Gastroesophageal sphincter (tissue), 4 donors: ENCODE results near the gene ATP5IF1. TPM values are rescaled to one million over a fixed set of nuclear protein-coding genes. Genes with fewer than 3 reads are reported as not detected.

Source experiments
- ATAC-seq: fragments of 150-250 bp; one replicate; pipeline ENCODE4 v1.9.1; 2016; ENCODE audit warnings: mild to moderate bottlenecking, moderate library complexity
- H3K27ac ChIP-seq, 4 donors: fragments of 200-600 bp; sonication (generic) in 3 of 4; 1 replicate in 3 of 4; 2 replicates in 1 of 4; pipeline ENCODE4 v1.5.1; 2016 to 2019
- H3K27me3 ChIP-seq: fragments of 200-600 bp; sonication (generic); one replicate; pipeline ENCODE4 v1.5.1; 2019
- H3K36me3 ChIP-seq, 2 donors: fragments of 200-600 bp; sonication (generic); one replicate each; pipeline ENCODE4 v1.5.1; 2019; ENCODE audit warnings: control low read depth in 1 of 2
- H3K4me1 ChIP-seq, 3 donors: fragments of 200-600 bp; sonication (generic); 1 replicate in 2 of 3; 2 replicates in 1 of 3; pipeline ENCODE4 v1.5.1; 2016 to 2019; ENCODE audit warnings: control low read depth in 2 of 3
- H3K4me3 ChIP-seq, 2 donors: fragments of 200-600 bp; sonication (generic); one replicate each; pipeline ENCODE4 v1.5.1; 2019; ENCODE audit warnings: mild to moderate bottlenecking in 1 of 2, moderate library complexity in 1 of 2
- H3K9me3 ChIP-seq, 3 donors: fragments of 200-600 bp; sonication (generic); one replicate each; pipeline ENCODE4 v1.5.1; 2017 to 2019; ENCODE audit warnings: control low read depth in 2 of 3
- EP300 ChIP-seq: sonication (generic); formaldehyde crosslinking; IDR thresholded peaks from one replicate; pipeline ENCODE4 v1.6.1; 2017; ENCODE audit warnings: antibody characterized with exemption, mild to moderate bottlenecking
- POLR2A ChIP-seq, 2 donors: fragments of 450-650 bp; IDR thresholded peaks; one replicate each; pipeline ENCODE4 v1.6.1; 2017; ENCODE audit warnings: antibody characterized with exemption in 2 of 2, mild to moderate bottlenecking in 2 of 2, moderate library complexity in 1 of 2
- POLR2AphosphoS5 ChIP-seq: sonication (generic); formaldehyde crosslinking; IDR thresholded peaks from one replicate; pipeline ENCODE4 v1.6.1; 2017; ENCODE audit warnings: antibody characterized with exemption
- WGBS, 2 donors: methylation state at CpG; one replicate each; pipeline ENCODE4 v1.1.5; 2018; ENCODE audit warnings: low coverage in 1 of 2; 5-methylcytosine and 5-hydroxymethylcytosine counted together
- total RNA-seq, 4 donors: library from RNA; depleted of rRNA; stranded (reverse); fragments of >200 nt; gene quantifications; one replicate each; pipeline ENCODE4 v1.1.0, GENCODE V29; 2016
- TF ChIP-seq, protein P1 (sequence below), 4 experiments: fragments of 200-600 bp in 2 of 4; fragments of 450-650 bp in 2 of 4; sonication (generic) in 1 of 4; IDR thresholded peaks; one replicate each; pipeline ENCODE4 v1.5.1; 2017 to 2019; ENCODE audit warnings: antibody characterized with exemption in 4 of 4, mild to moderate bottlenecking in 2 of 4, moderate library complexity in 2 of 4

The ATP5IF1 gene
- total RNA-seq, 4 donors from 2014 or later, result 125 to 266 (median 157) TPM

DNA sequence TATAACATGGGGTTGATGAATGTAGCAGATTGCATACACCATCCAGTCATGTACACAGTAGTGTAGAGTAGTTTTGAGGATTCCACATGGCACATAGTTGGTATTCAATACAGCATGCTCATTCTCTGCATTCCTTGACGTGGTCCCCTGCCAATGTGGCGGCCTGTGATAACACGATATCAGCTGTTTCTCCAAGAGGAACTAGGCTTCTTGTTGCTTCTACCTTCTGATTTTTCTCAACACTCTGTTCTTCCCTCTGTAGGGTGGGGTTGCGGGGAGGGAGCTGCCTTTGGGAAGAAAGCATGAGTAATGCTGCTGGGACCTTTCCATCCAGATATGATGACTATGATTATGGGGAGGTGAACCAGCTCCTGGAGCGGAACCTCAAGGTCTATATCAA is 42.8 kb downstream of the ATP5IF1 start:
- no peaks in the 10 kb centered on the region for H3K9me3 ChIP-seq
- H3K4me3 ChIP-seq, result no peak overlapping the region
- H3K36me3 ChIP-seq, result peaks cover 0 to 93% of the 10 kb centered on the region in 2 donors
- 89 to 100% methylated on average over 1 to 3 of the region's 5 CpGs for WGBS, 2 donors
- no peaks in the 10 kb centered on the region for H3K4me1 ChIP-seq
- no peak for ATAC-seq
- H3K27me3 ChIP-seq, result no peaks in the 10 kb centered on the region
- H3K27ac ChIP-seq, result no peak overlapping the region
- TF ChIP-seq, protein P1, sequence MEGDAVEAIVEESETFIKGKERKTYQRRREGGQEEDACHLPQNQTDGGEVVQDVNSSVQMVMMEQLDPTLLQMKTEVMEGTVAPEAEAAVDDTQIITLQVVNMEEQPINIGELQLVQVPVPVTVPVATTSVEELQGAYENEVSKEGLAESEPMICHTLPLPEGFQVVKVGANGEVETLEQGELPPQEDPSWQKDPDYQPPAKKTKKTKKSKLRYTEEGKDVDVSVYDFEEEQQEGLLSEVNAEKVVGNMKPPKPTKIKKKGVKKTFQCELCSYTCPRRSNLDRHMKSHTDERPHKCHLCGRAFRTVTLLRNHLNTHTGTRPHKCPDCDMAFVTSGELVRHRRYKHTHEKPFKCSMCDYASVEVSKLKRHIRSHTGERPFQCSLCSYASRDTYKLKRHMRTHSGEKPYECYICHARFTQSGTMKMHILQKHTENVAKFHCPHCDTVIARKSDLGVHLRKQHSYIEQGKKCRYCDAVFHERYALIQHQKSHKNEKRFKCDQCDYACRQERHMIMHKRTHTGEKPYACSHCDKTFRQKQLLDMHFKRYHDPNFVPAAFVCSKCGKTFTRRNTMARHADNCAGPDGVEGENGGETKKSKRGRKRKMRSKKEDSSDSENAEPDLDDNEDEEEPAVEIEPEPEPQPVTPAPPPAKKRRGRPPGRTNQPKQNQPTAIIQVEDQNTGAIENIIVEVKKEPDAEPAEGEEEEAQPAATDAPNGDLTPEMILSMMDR (IDR thresholded peaks at IDR 0.05), result no peak
- TF ChIP-seq EP300 (no peak), POLR2AphosphoS5 (no peak), POLR2A (IDR thresholded peaks at IDR 0.05) (no peak)

GRCh38 chr1:28279721-28280120 is 43.8 kb downstream of the ATP5IF1 start:
- H3K9me3 ChIP-seq, result no peaks in the 10 kb centered on the region
- no peaks in the 10 kb centered on the region for H3K27me3 ChIP-seq
- H3K4me3 ChIP-seq, result no peak overlapping the region
- 94% methylated on average over 7 of the region's 7 CpGs; no CpG with 5 or more reads in 1 of the 2 donors for WGBS, 2 donors
- no peak for ATAC-seq
- no peaks in the 10 kb centered on the region for H3K4me1 ChIP-seq
- TF ChIP-seq EP300 (no peak), POLR2A (IDR thresholded peaks at IDR 0.05) (no peak), POLR2AphosphoS5 (no peak)
- TF ChIP-seq, protein P1 (IDR thresholded peaks at IDR 0.05), result no peak
- H3K27ac ChIP-seq, result no peak overlapping the region
- H3K36me3 ChIP-seq, result peaks cover 0 to 84% of the 10 kb centered on the region in 2 donors

DNA sequence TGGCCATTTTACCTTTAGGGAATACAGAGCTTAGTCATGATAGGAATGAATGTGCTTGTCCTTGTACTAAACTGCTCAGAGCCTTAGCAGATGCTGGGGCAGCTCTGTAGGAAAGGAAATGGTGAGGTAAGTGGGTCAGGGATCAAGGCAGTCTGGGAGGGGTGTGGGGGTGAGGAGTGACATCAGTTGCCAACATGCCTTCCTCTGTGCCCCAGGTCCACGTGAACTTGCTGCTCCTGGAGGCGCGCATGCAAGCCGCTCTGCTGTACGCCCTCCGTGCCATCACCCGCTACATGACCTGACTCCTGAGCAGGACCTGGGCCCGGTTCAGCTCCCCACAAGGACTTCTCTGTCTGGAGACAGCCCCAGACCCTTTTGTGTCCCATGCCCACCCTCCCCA is 44.6 kb downstream of the ATP5IF1 start:
- Histone ChIP-seq H3K27me3 (no peaks in the 10 kb centered on the region), H3K4me1 (no peaks in the 10 kb centered on the region), H3K4me3 (no peak overlapping the region), H3K9me3 (no peaks in the 10 kb centered on the region), H3K27ac (peak overlapping the region in 2 of 4 donors; percentile 0 to 17), H3K36me3 (peaks cover 0 to 76% of the 10 kb centered on the region in 2 donors)
- 91% methylated on average over 7 of the region's 8 CpGs; no CpG with 5 or more reads in 1 of the 2 donors for WGBS, 2 donors
- TF ChIP-seq POLR2AphosphoS5, result no peak
- TF ChIP-seq, protein P1 (IDR thresholded peaks at IDR 0.05), result no peak
- no peak for TF ChIP-seq POLR2A (IDR thresholded peaks at IDR 0.05)
- TF ChIP-seq EP300, result no peak
- peak; percentile 37 for ATAC-seq

DNA sequence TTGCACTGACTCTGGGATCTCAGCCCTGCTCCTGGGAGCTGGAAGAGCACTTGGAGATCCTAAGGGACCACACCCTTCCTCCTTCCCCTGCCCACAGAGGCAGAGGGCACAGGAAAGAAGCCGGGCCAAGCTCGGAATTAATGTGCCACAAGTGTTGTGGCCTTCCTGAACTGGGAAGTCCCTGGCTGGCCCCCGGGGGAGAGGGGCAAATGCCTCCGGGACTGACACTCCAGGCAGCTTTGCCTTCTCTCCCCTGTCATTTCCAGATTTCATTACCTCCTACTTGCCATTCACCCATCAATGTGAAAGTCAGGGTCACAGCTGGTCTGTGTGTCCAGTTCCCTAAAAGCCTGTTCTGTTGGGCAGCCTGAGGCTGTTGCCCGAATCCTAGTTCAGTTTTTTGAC is 45.1 kb downstream of the ATP5IF1 start:
- H3K27ac ChIP-seq, result peak overlapping the region in 2 of 4 donors; percentile 0 to 17
- no peaks in the 10 kb centered on the region for H3K9me3 ChIP-seq
- ATAC-seq, result peak; percentile 24
- peaks cover 0 to 71% of the 10 kb centered on the region in 2 donors for H3K36me3 ChIP-seq
- no peak overlapping the region for H3K4me3 ChIP-seq
- WGBS, 2 donors, result 29 to 89% methylated on average over 1 of the region's 5 CpGs
- no peaks in the 10 kb centered on the region for H3K27me3 ChIP-seq
- no peaks in the 10 kb centered on the region for H3K4me1 ChIP-seq
- TF ChIP-seq POLR2A (IDR thresholded peaks at IDR 0.05), result no peak
- no peak for TF ChIP-seq POLR2AphosphoS5
- TF ChIP-seq EP300, result no peak
- TF ChIP-seq, protein P1 (IDR thresholded peaks at IDR 0.05), result no peak

DNA sequence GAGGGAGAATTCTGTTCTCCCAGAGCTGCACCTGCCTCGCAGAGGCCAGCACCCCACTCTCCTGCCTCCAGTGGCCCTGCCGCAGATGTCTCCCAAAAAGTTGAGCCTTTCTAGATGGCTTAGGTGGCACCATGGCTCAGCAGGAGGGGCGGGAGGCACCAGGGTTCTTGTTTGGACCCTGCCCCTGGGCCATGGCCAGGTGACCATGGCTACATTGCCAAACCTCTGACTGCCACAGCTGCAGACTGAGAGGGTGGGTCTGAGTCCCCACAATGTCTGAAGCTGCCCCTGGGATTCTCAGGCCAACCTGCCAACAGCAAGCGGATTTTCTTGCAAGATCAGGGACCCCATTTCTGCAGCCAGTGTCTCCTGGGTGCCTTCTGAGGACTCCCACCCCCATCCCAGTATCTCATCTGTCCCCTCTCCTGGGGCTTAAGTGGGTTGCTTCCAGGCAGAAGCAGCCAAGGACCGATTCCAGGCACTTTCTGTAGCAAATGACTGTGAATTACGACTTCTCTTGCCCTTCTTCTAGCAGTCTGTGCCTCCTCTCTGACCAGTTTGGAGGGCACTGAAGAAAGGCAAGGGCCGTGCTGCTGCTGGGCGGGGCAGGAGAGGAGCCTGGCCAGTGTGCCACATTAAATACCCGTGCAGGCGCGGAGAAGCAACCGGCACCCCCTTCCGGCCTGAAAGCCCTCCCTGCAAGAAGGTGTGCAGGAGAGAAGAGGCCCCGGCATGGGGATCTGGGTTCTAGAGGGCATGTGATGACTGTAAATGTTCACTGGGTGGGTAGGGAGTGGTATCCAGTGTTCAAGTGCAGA is 45.9 kb downstream of the ATP5IF1 start:
- H3K4me1 ChIP-seq, result no peaks in the 10 kb centered on the region
- peaks cover 0 to 63% of the 10 kb centered on the region in 2 donors for H3K36me3 ChIP-seq
- TF ChIP-seq, protein P1 (IDR thresholded peaks at IDR 0.05), result no peak
- TF ChIP-seq POLR2AphosphoS5, result no peak
- no peak for TF ChIP-seq POLR2A (IDR thresholded peaks at IDR 0.05)
- TF ChIP-seq EP300, result no peak
- no peaks in the 10 kb centered on the region for H3K9me3 ChIP-seq
- H3K27ac ChIP-seq, result no peak overlapping the region
- WGBS, 2 donors, result 88 to 93% methylated on average over 1 to 5 of the region's 14 CpGs
- no peak for ATAC-seq
- no peaks in the 10 kb centered on the region for H3K27me3 ChIP-seq
- H3K4me3 ChIP-seq, result no peak overlapping the region
